H1 (cell line): ENCODE results near the gene PRDX2. TPM values are rescaled to one million over a fixed set of nuclear protein-coding genes. Genes with fewer than 3 reads are reported as not detected.

Experiments
- EP300 ChIP-seq, 2 experiments: IDR thresholded peaks; 1 replicate in 1 of 2; 2 replicates in 1 of 2; pipeline ENCODE4 v1.6.1; 2011 to 2012; ENCODE audit warnings: low read depth in 2 of 2, low read length in 2 of 2, mild to moderate bottlenecking in 2 of 2, borderline replicate concordance in 1 of 2, inconsistent platforms in 1 of 2, moderate library complexity in 1 of 2
- FOSL1 ChIP-seq: IDR thresholded peaks from 2 replicates; pipeline ENCODE4 v1.6.1; 2011; ENCODE audit warnings: mild to moderate bottlenecking, low read depth, low read length, moderate library complexity; ENCODE audit not compliant: insufficient read depth
- HDAC2 ChIP-seq, 2 experiments: fragments of 300-600 bp in 1 of 2; sonication (generic) in 1 of 2; IDR thresholded peaks; 2 replicates each; pipeline ENCODE4 v1.6.1; 2011 to 2012; ENCODE audit warnings: low read depth in 2 of 2, low read length in 2 of 2, mild to moderate bottlenecking in 2 of 2, moderate library complexity in 2 of 2, borderline replicate concordance in 1 of 2, inconsistent platforms in 1 of 2
- HDAC6 ChIP-seq: IDR thresholded peaks from one replicate; pipeline ENCODE4 v1.7.1; 2012; ENCODE audit warnings: low read depth, mild to moderate bottlenecking, inconsistent platforms, low read length, moderate library complexity
- KDM4A ChIP-seq: IDR thresholded peaks from one replicate; pipeline ENCODE4 v1.7.1; 2012; ENCODE audit warnings: low read depth, mild to moderate bottlenecking, moderate library complexity, low read length, inconsistent platforms; ENCODE audit not compliant: severe bottlenecking
- NANOG ChIP-seq: IDR thresholded peaks from 2 replicates; pipeline ENCODE4 v1.6.1; 2011; ENCODE audit warnings: low read length, low read depth, mild to moderate bottlenecking, inconsistent platforms; ENCODE audit not compliant: insufficient read depth, poor library complexity, severe bottlenecking
- NRF1 ChIP-seq: IDR thresholded peaks from 2 replicates; pipeline ENCODE4 v1.6.1; 2011; ENCODE audit warnings: mild to moderate bottlenecking, low read depth, low read length, improper control_type of control experiment
- PHF8 ChIP-seq: fragments of 200-600 bp; sonication (generic); conservative IDR thresholded peaks from 2 replicates; pipeline ENCODE4 v1.7.1; 2012; ENCODE audit warnings: low read depth, mild to moderate bottlenecking, inconsistent platforms, low read length, moderate library complexity
- POLR2A ChIP-seq, 2 experiments: IDR thresholded peaks; 1 replicate in 1 of 2; 2 replicates in 1 of 2; pipeline ENCODE4 v1.6.1; 2011; ENCODE audit warnings: low read depth in 2 of 2, low read length in 2 of 2, mild to moderate bottlenecking in 2 of 2; ENCODE audit errors: control extremely low read depth in 1 of 2
- POU5F1 ChIP-seq: IDR thresholded peaks from 2 replicates; pipeline ENCODE4 v1.6.1; 2011; ENCODE audit warnings: low read depth, mild to moderate bottlenecking, low read length, moderate library complexity
- RAD21 ChIP-seq, 2 experiments: IDR thresholded peaks in 1 of 2; conservative IDR thresholded peaks in 1 of 2; 2 replicates each; pipeline ENCODE4 v1.6.1; 2011; ENCODE audit warnings: low read depth in 2 of 2, low read length in 2 of 2, improper control_type of control experiment in 1 of 2, inconsistent platforms in 1 of 2, mild to moderate bottlenecking in 1 of 2, moderate library complexity in 1 of 2
- RBBP5 ChIP-seq: IDR thresholded peaks from 2 replicates; pipeline ENCODE4 v1.7.1; 2012; ENCODE audit warnings: low read depth, mild to moderate bottlenecking, inconsistent platforms, low read length, moderate library complexity, borderline replicate concordance
- RXRA ChIP-seq: IDR thresholded peaks from 2 replicates; pipeline ENCODE4 v1.6.1; 2011; ENCODE audit warnings: low read depth, mild to moderate bottlenecking, low read length, moderate library complexity; ENCODE audit not compliant: insufficient read depth
- SAP30 ChIP-seq: fragments of 300-600 bp; sonication (generic); IDR thresholded peaks from 2 replicates; pipeline ENCODE4 v1.7.1; 2012; ENCODE audit warnings: low read length, moderate library complexity, mild to moderate bottlenecking, inconsistent platforms; ENCODE audit not compliant: insufficient read depth, insufficient replicate concordance
- SIN3A ChIP-seq, 2 experiments: IDR thresholded peaks in 1 of 2; conservative IDR thresholded peaks in 1 of 2; 2 replicates each; pipeline ENCODE4 v1.6.1; 2011 to 2012; ENCODE audit warnings: low read length in 2 of 2, improper control_type of control experiment in 1 of 2, low read depth in 1 of 2, mild to moderate bottlenecking in 1 of 2
- SIX5 ChIP-seq: IDR thresholded peaks from 2 replicates; pipeline ENCODE4 v1.6.1; 2011; ENCODE audit warnings: mild to moderate bottlenecking, low read depth, low read length
- SP1 ChIP-seq: IDR thresholded peaks from 2 replicates; pipeline ENCODE4 v1.6.1; 2011; ENCODE audit warnings: low read depth, low read length
- SRF ChIP-seq: IDR thresholded peaks from 2 replicates; pipeline ENCODE4 v1.6.1; 2011; ENCODE audit warnings: mild to moderate bottlenecking, low read depth, low read length, moderate library complexity
- TAF7 ChIP-seq: optimal IDR thresholded peaks from 2 replicates; pipeline ENCODE3; 2011; ENCODE audit warnings: low read depth, mild to moderate bottlenecking, inconsistent platforms, low read length, moderate library complexity, borderline replicate concordance
- TBP ChIP-seq: IDR thresholded peaks from 2 replicates; pipeline ENCODE4 v1.6.1; 2011; ENCODE audit warnings: low read depth, low read length, improper control_type of control experiment
- YY1 ChIP-seq: IDR thresholded peaks from 2 replicates; pipeline ENCODE4 v1.6.1; 2011; ENCODE audit warnings: low read depth, mild to moderate bottlenecking, low read length
- polyA plus RNA-seq, 7 experiments: library from polyadenylated mRNA; depleted of rRNA in 3 of 7; stranded (reverse) in 5 of 7; unstranded in 2 of 7; fragments of >200 nt in 5 of 7; fragments of 200-250 nt in 2 of 7; gene quantifications; 1 replicate in 5 of 7; 2 replicates in 1 of 7; 4 replicates in 1 of 7; pipeline versions ENCODE4 v1.2.1 to v1.2.3, GENCODE V29; 2011 to 2013; ENCODE audit warnings: missing spikeins in 2 of 7, mixed read lengths in 2 of 7
- total RNA-seq: library from RNA; stranded (reverse); fragmentation: NEBNext Ultra II Directional; extraction: Animal tissue kit (Norgen Biotek cat#: 25700); gene quantifications from 2 replicates; pipeline ENCODE4 v1.2.1, GENCODE V29; 2021
- TF ChIP-seq, protein P1 (sequence below): IDR thresholded peaks from 2 replicates; pipeline ENCODE4 v1.6.1; 2012; ENCODE audit warnings: inconsistent platforms

Gene PRDX2
- total and polyA plus RNA-seq, 2 of the 8 experiments (the other 6 are each of a cell fraction or from before 2014, with no cell fraction given) = 380 to 748 TPM

DNA sequence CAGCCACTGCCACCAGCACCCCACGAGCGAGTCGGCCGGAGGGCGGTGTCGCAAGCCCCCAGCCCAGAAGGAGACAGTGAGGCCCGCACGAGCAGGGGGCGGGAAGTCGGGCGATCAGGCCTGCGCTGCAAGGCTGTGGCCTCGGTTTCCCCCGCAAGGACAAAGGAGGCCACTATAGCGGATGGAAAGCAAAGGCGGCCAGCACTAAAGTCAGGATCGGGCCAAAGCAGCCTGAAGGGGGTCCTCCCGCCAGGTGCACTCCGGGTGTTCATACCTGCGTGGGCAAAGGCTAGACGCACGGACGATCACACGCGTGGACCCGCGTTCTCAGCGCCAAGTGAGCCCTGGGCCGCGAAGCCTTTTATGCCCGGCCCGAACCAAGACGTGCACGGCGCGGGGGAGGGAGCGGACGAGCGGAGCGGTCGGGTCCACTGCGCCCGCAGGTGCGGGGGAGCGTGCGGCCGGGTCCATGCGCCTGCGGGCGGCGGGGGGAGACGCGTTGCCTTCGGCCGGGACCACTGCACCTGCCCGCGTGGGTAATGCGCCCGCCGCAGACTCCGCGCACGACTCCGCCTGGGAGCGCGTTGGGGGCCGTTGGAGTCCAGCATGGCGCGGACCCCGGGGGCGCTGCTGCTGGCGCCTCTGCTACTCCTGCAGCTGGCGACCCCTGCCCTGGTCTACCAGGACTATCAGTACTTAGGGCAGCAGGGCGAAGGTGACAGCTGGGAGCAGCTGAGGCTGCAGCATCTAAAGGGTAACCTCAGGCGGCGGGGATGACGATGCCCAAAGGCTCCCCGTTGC is at the start of gene PRDX2, which contains the start of gene THSD8 (continued):
- TF ChIP-seq SAP30 (peak; percentile 91), TAF7 (peak; percentile 66), FOSL1 (no peak), SRF (0 out of 2 replicates have a peak, but pooled peaks have one; percentile 21), SP1 (peak; percentile 58), SIN3A (conservative IDR thresholded peaks at IDR 0.05 in 1 of 2, IDR thresholded peaks at IDR 0.05 in 1 of 2; ENCODE audit: low read depth in 1 of 2, low read length in 2 of 2) (peak; percentile 86 to 88; a peak in 3 of 4 replicates), TBP (peak; percentile 87), NRF1 (no peak), SIX5 (peak; percentile 61; the same call in 1 of the 2 replicates), PHF8 (peak; percentile 90), RAD21 (IDR thresholded peaks at IDR 0.05 in 1 of 2, conservative IDR thresholded peaks at IDR 0.05 in 1 of 2; ENCODE audit: low read depth in 2 of 2, low read length in 2 of 2) (no peak), HDAC2 (IDR thresholded peaks at IDR 0.05; ENCODE audit: borderline replicate concordance in 1 of 2, low read depth in 2 of 2, low read length in 2 of 2) (0 out of 4 replicates have a peak, but pooled peaks of 1 of the 2 experiments have one; percentile 28), YY1 (peak; percentile 18; the same call in 1 of the 2 replicates), EP300 (IDR thresholded peaks at IDR 0.05; ENCODE audit: borderline replicate concordance in 1 of 2, low read depth in 2 of 2, low read length in 2 of 2) (peak in 1 of 2 experiments; percentile 100; a peak in 2 of 3 replicates), KDM4A (peak; percentile 83), RBBP5 (no peak), RXRA (no peak), HDAC6 (no peak), POLR2A (IDR thresholded peaks at IDR 0.05; ENCODE audit: control extremely low read depth in 1 of 2, low read depth in 2 of 2, low read length in 2 of 2) (peak in 1 of 2 experiments; percentile 90; a peak in 2 of 3 replicates), NANOG (peak; percentile 23), POU5F1 (no peak)
- TF ChIP-seq, protein P1, sequence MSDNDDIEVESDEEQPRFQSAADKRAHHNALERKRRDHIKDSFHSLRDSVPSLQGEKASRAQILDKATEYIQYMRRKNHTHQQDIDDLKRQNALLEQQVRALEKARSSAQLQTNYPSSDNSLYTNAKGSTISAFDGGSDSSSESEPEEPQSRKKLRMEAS = peak; percentile 80
